SK-N-SH (cell line): ENCODE results near the gene CROT. TPM values are rescaled to one million over a fixed set of nuclear protein-coding genes. Genes with fewer than 3 reads are reported as not detected.
A peak's percentile ranks its signal among the peaks of the same experiment; 100 is the strongest.

Experiments used
- CTCF ChIA-PET: fragments of 300-600, 350-600 bp; formaldehyde crosslinking; extraction: SDS; loops from one replicate; lab custom pipeline; 2021; lab: Yijun Ruan, JAX
- POLR2A ChIA-PET: fragments of 350-600 bp; sonication (Branson Sonifier 250); formaldehyde crosslinking; extraction: SDS; loops from one replicate; lab custom pipeline; 2020; ENCODE audit warnings: antibody characterized with exemption, inconsistent platforms; lab: Yijun Ruan, JAX
- DNase-seq: peaks from one replicate; pipeline ENCODE4 v3.0.0; 2012
- H2AFZ ChIP-seq: fragments of 200-600 bp; sonication (generic); 2 replicates; pipeline ENCODE4 v1.8.1; 2016; ENCODE audit warnings: antibody characterized with exemption, mild to moderate bottlenecking, low read depth
- H3F3A ChIP-seq: fragments of 200-600 bp; sonication (generic); replicated peaks from 2 replicates; pipeline ENCODE3; 2016; ENCODE audit warnings: antibody characterized with exemption, mild to moderate bottlenecking; ENCODE audit not compliant: insufficient read depth
- H3K27ac ChIP-seq, 2 experiments: fragments of 200-500 bp in 1 of 2; fragments of 200-600 bp in 1 of 2; sonication (Bioruptor generic) in 1 of 2; sonication (generic), shearing (Covaris generic) in 1 of 2; 2 replicates each; pipeline versions ENCODE4 v1.5.1 to v1.6.1; 2014 to 2016; ENCODE audit warnings: low read depth in 2 of 2, inconsistent platforms in 1 of 2, low read length in 1 of 2, mild to moderate bottlenecking in 1 of 2, mixed read lengths in 1 of 2
- H3K27me3 ChIP-seq: fragments of 200-600 bp; sonication (generic), shearing (Covaris generic); 2 replicates; pipeline ENCODE4 v1.6.1; 2016; ENCODE audit warnings: mixed run types; ENCODE audit not compliant: insufficient read depth
- H3K36me3 ChIP-seq, 2 experiments: fragments of 200-500 bp in 1 of 2; fragments of 200-600 bp in 1 of 2; sonication (Bioruptor generic) in 1 of 2; sonication (generic) in 1 of 2; replicated peaks in 1 of 2; 2 replicates each; pipeline versions ENCODE3 to v1.5.1; 2014 to 2016; ENCODE audit warnings: low read length in 1 of 2, mild to moderate bottlenecking in 1 of 2; ENCODE audit not compliant: insufficient read depth in 2 of 2, control insufficient read depth in 1 of 2
- H3K4me1 ChIP-seq, 2 experiments: fragments of 200-500 bp in 1 of 2; fragments of 200-600 bp in 1 of 2; sonication (Bioruptor generic) in 1 of 2; sonication (generic), shearing (Covaris generic) in 1 of 2; 2 replicates each; pipeline versions ENCODE4 v1.5.1 to v1.6.1; 2014 to 2016; ENCODE audit warnings: low read depth in 1 of 2, low read length in 1 of 2, mixed run types in 1 of 2; ENCODE audit not compliant: insufficient read depth in 2 of 2, control insufficient read depth in 1 of 2
- H3K4me2 ChIP-seq: fragments of 200-600 bp; sonication (generic), shearing (Covaris generic); 2 replicates; pipeline ENCODE4 v1.6.1; 2017; ENCODE audit warnings: mixed run types
- H3K4me3 ChIP-seq, 2 experiments: fragments of 200-500 bp in 1 of 2; fragments of 200-600 bp in 1 of 2; sonication (Bioruptor generic) in 1 of 2; sonication (generic), shearing (Covaris generic) in 1 of 2; 2 replicates each; pipeline versions ENCODE4 v1.5.1 to v1.8.1; 2014 to 2016; ENCODE audit warnings: low read depth in 2 of 2, inconsistent platforms in 1 of 2, low read length in 1 of 2, mild to moderate bottlenecking in 1 of 2, mixed read lengths in 1 of 2, moderate library complexity in 1 of 2
- H3K79me2 ChIP-seq: fragments of 200-600 bp; sonication (generic); 2 replicates; pipeline ENCODE4 v1.8.1; 2017; ENCODE audit warnings: mild to moderate bottlenecking; ENCODE audit not compliant: insufficient read depth
- H3K9ac ChIP-seq: fragments of 200-600 bp; sonication (generic); 2 replicates; pipeline ENCODE4 v1.6.1; 2017; ENCODE audit warnings: mixed run types
- H3K9me2 ChIP-seq: fragments of 200-600 bp; sonication (generic); 2 replicates; pipeline ENCODE4 v1.6.1; 2017; ENCODE audit warnings: mixed run types
- H3K9me3 ChIP-seq: fragments of 200-600 bp; sonication (generic); 2 replicates; pipeline ENCODE4 v1.6.1; 2017; ENCODE audit warnings: mixed run types, mild to moderate bottlenecking, moderate library complexity
- H4K20me1 ChIP-seq: fragments of 200-600 bp; sonication (generic); 2 replicates; pipeline ENCODE4 v1.6.1; 2017; ENCODE audit warnings: mild to moderate bottlenecking, mixed run types; ENCODE audit not compliant: insufficient read depth
- EP300 ChIP-seq, 2 experiments: IDR thresholded peaks; 2 replicates each; pipeline versions ENCODE4 v1.4.0 to v1.6.1; 2012; ENCODE audit warnings: borderline replicate concordance in 1 of 2, low read depth in 1 of 2, low read length in 1 of 2
- FOXJ3 ChIP-seq: sonication (generic); formaldehyde crosslinking; IDR thresholded peaks from 2 replicates; pipeline ENCODE4 v1.5.1; 2020; ENCODE audit warnings: mild to moderate bottlenecking, missing genetic modification reagents
- NFIC ChIP-seq: IDR thresholded peaks from 2 replicates; pipeline ENCODE4 v1.4.0; 2012; ENCODE audit warnings: borderline replicate concordance
- WGBS: methylation state at CpG from one replicate; pipeline ENCODE4 v1.1.6; 2017; ENCODE audit warnings: low lambda C conversion rate; 5-methylcytosine and 5-hydroxymethylcytosine counted together
- polyA plus RNA-seq, 3 experiments: library from polyadenylated mRNA; depleted of rRNA; stranded (reverse); fragments of >200 nt; gene quantifications; 2 replicates each; pipeline ENCODE4 v1.2.3, GENCODE V29; 2012
- small RNA-seq, 7 experiments: library from RNA; depleted of rRNA; stranded (forward); fragments of <200 nt; gene quantifications; one replicate each; pipeline ENCODE3, GENCODE V24; 2012

The CROT gene
- polyA plus RNA-seq, 1 of the 3 experiments (the other 2 are of a cell fraction): 7.9 TPM

DNA sequence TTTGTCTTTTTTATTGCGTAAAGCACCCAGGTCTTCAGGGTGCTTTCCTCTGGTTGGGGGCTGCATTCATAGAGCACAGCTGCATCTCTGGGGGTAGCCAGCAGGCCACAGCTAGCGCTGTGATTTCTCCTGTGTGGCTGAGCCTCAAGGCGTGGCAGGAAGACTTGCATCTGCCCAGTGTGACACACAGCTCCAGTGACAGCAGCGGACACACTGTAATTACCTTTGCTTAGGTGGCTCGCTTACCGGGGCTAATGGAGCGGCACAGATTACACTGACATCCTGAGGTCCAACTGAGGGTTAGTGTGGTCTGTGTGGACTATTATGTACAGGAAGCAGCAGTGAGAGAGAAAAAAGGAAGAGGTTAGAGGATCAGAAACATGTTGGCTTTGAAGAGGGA lies 102.9 kb downstream of the CROT start:
- no peaks in the 10 kb centered on the region for H3F3A ChIP-seq
- no peak overlapping the region for H3K4me3 ChIP-seq
- ChIA-PET CTCF (interaction anchor here (0.7 to 2.9 kb wide), 3 partner anchors 8 to 32 kb away, joined by 3 to 13 read pairs (median 4); no protein-coding TSS in a partner anchor), POLR2A (no interaction called here)
- H3K4me1 ChIP-seq: peaks cover 0 to 4% of the 10 kb centered on the region in 2 experiments; a peak in 2 of 4 replicates
- H3K9me2 ChIP-seq: no peaks in the 10 kb centered on the region; the same call in 1 of the 2 replicates
- H4K20me1 ChIP-seq: no peaks in the 10 kb centered on the region
- no peaks in the 10 kb centered on the region for H3K36me3 ChIP-seq
- no peak overlapping the region for H3K9ac ChIP-seq
- 75% methylated on average over 7 of the region's 7 CpGs for WGBS
- H2AFZ ChIP-seq: no peak overlapping the region
- H3K79me2 ChIP-seq: no peaks in the 10 kb centered on the region
- no peaks in the 10 kb centered on the region for H3K9me3 ChIP-seq
- no peak for TF ChIP-seq EP300 (IDR thresholded peaks at IDR 0.05; ENCODE audit: borderline replicate concordance in 1 of 2, low read depth in 1 of 2, low read length in 1 of 2)
- no peak for TF ChIP-seq NFIC
- peak; percentile 51; the same call in 1 of the 2 replicates for TF ChIP-seq FOXJ3 (CRISPR knock-in tag)
- no peak overlapping the region for H3K27ac ChIP-seq
- peak; percentile 30 for DNase-seq
- H3K4me2 ChIP-seq: no peak overlapping the region
- no peaks in the 10 kb centered on the region for H3K27me3 ChIP-seq

Small RNA genes lying within 50 kb of the gene (small RNA-seq; reads per million reads assigned to genes)
- 0 reads per million in 7 experiments for gene RF02195
- 0 reads per million in 7 experiments for gene RF02196

Other genes starting within 250 kb of the CROT start
- gene DMTF1, start 193.2 kb upstream of the CROT start, polyA plus RNA-seq (2012; rRNA removed): 108 and 177 TPM in 2 replicates
- gene TMEM243, start 125.9 kb upstream of the CROT start, polyA plus RNA-seq (2012; rRNA removed): 31.1 and 36.5 TPM in 2 replicates
- 0.18 and 0.42 TPM in 2 replicates for gene ABCB4, start 130.0 kb downstream of the CROT start, polyA plus RNA-seq (2012; rRNA removed)